ENCODE data around the gene TBC1D16. TPM values are rescaled to one million over a fixed set of nuclear protein-coding genes. Genes with fewer than 3 reads are reported as not detected.

Gene TBC1D16
- total RNA-seq, 1 experiment from 2014 or later: 85.8 TPM

- H3K9me3 ChIP-seq (ENCODE audit: control insufficient read depth, low read depth, low read length): no peaks in the 10 kb centered on the region
- H3K27ac Mint-ChIP-seq: peak overlapping the region; percentile 4 to 74 (median 70); a peak in 4 of 7 replicates
- no peak overlapping the region for H2BK15ac ChIP-seq (ENCODE audit: low read depth, low read length)
- no peaks in the 10 kb centered on the region; the same call in 1 of the 2 replicates for H3K27me3 Mint-ChIP-seq (ENCODE audit: low read depth)
- no peak overlapping the region for H3K23ac ChIP-seq (ENCODE audit: insufficient read length, low read depth, low read length)
- H3K27ac ChIP-seq (ENCODE audit: insufficient read length, low read depth, low read length): no peak overlapping the region
- no peaks in the 10 kb centered on the region for H3K27me3 ChIP-seq (ENCODE audit: insufficient read depth, low read length)
- no peak overlapping the region; a peak in 1 of 5 replicates for H3K4me3 Mint-ChIP-seq
- H3K4me1 Mint-ChIP-seq: peaks cover 11 to 28% of the 10 kb centered on the region in 2 experiments
- no peak overlapping the region for H3K14ac ChIP-seq (ENCODE audit: insufficient read depth, low read length)
- peaks cover 40 to 70% (median 64%) of the 10 kb centered on the region in 3 experiments for H3K36me3 Mint-ChIP-seq (ENCODE audit: insufficient read depth in 1 of 3, low read depth in 3 of 3)
- H3K23me2 ChIP-seq (ENCODE audit: insufficient read length, low read depth, low read length, poor library complexity, severe bottlenecking): no peaks in the 10 kb centered on the region
- H2BK120ac ChIP-seq (ENCODE audit: low read depth, low read length, poor library complexity, severe bottlenecking): no peak overlapping the region
- no peak overlapping the region for H2AFZ ChIP-seq (ENCODE audit: low read length)
- no peaks in the 10 kb centered on the region for H3K9me3 Mint-ChIP-seq
- no peak overlapping the region for H3K9ac ChIP-seq (ENCODE audit: extremely low read depth, insufficient read length, low read length)
- no peaks in the 10 kb centered on the region for H4K20me1 ChIP-seq (ENCODE audit: control insufficient read depth, insufficient read depth, insufficient read length)
- H2AK5ac ChIP-seq (ENCODE audit: insufficient read length, low read length): no peak overlapping the region
- H4K5ac ChIP-seq (ENCODE audit: insufficient read length, low read depth, low read length): no peak overlapping the region
- no peaks in the 10 kb centered on the region for H3K79me2 ChIP-seq (ENCODE audit: insufficient read depth, low read length)
- TF ChIP-seq, protein P1, sequence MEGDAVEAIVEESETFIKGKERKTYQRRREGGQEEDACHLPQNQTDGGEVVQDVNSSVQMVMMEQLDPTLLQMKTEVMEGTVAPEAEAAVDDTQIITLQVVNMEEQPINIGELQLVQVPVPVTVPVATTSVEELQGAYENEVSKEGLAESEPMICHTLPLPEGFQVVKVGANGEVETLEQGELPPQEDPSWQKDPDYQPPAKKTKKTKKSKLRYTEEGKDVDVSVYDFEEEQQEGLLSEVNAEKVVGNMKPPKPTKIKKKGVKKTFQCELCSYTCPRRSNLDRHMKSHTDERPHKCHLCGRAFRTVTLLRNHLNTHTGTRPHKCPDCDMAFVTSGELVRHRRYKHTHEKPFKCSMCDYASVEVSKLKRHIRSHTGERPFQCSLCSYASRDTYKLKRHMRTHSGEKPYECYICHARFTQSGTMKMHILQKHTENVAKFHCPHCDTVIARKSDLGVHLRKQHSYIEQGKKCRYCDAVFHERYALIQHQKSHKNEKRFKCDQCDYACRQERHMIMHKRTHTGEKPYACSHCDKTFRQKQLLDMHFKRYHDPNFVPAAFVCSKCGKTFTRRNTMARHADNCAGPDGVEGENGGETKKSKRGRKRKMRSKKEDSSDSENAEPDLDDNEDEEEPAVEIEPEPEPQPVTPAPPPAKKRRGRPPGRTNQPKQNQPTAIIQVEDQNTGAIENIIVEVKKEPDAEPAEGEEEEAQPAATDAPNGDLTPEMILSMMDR (conservative IDR thresholded peaks at IDR 0.05): no peak
- H3K56ac ChIP-seq (ENCODE audit: insufficient read length, low read depth, low read length): no peak overlapping the region
- H2BK12ac ChIP-seq (ENCODE audit: insufficient read length, low read depth, low read length): no peak overlapping the region
- H2BK20ac ChIP-seq (ENCODE audit: low read depth, low read length, poor library complexity, severe bottlenecking): no peak overlapping the region
- H3K4me2 ChIP-seq (ENCODE audit: insufficient read depth, insufficient read length, low read length): no peak overlapping the region
- no peak overlapping the region for H4K91ac ChIP-seq (ENCODE audit: insufficient read length, low read depth, low read length)
- no peaks in the 10 kb centered on the region for H3K79me1 ChIP-seq (ENCODE audit: insufficient read depth, low read depth, low read length, poor library complexity, severe bottlenecking)
- no CpG with 5 or more reads among the region's 42 CpGs for WGBS (ENCODE audit: extremely low coverage, insufficient read length, low lambda C conversion rate)
- H3T11ph ChIP-seq (ENCODE audit: low read length): no peak overlapping the region
- H2BK5ac ChIP-seq (ENCODE audit: insufficient read length, low read length): no peak overlapping the region
- no peak overlapping the region for H3K18ac ChIP-seq (ENCODE audit: insufficient read length, low read depth, low read length)
- H4K8ac ChIP-seq (replicated peaks; ENCODE audit: insufficient read length, low read depth, low read length): no peak overlapping the region
- DNase-seq: peak; percentile 31
- no peaks in the 10 kb centered on the region for H3K4me1 ChIP-seq (ENCODE audit: insufficient read depth, low read length)
- no peak overlapping the region for H3K4ac ChIP-seq (ENCODE audit: low read depth, low read length)
These were observed 92.1 kb downstream of the TBC1D16 start for GRCh38 chr17:79943347-79944241.
